UCSD-AML1 (cell line): Measurements from ENCODE around the gene SKI.

Experiments used
- DNase-seq: peaks from one replicate; lab custom pipeline; 2025; ENCODE audit not compliant: unreplicated experiment; lab: John Stamatoyannopoulos, UW

The SKI gene

GRCh38 chr1:2348346-2349325, 120.5 kb downstream of the SKI start:
- DNase-seq: no peak

GRCh38 chr1:2349806-2350205, 121.7 kb downstream of the SKI start:
- no peak for DNase-seq

GRCh38 chr1:2350501-2350900, 122.4 kb downstream of the SKI start:
- no peak for DNase-seq

DNA sequence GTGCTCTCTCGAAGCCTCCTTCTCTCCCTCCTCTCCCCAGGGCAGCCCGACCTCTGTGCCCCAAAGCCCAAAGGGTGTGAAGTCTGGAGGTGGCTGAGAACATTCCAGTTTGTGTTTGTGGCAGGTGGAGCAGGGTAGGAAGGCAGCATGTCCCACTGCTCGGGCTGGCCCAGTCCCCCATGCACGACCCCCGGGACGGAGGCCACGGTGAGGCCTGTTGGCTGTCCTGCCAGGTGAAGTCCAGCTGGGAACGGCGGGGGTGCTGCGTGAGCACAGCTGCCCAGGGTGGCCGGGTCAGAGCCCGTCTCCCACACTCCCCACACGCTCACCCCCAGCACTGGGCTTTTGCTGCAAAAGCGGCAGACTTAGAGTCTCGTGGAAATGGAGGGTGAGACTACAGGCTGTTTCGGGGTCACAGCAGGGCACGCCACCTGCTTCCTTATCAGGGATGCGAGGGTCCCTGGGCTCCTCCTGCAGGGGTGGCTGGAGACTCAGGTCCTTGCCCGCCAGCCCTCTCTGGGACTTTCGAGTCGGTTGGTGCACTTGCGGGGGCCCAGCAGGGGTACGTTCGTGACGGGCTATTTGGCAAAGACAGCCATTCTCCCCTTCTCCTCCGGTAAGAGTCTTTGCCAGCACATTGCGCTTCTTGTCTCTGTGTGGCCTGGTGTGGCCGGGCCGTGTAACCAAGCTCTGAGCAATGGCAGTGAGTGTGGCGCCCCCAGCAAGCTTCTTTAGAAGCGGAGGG, 123.0 kb downstream of the SKI start:
- DNase-seq: no peak

GRCh38 chr1:2351723-2352122, 123.6 kb downstream of the SKI start:
- DNase-seq: no peak

DNA sequence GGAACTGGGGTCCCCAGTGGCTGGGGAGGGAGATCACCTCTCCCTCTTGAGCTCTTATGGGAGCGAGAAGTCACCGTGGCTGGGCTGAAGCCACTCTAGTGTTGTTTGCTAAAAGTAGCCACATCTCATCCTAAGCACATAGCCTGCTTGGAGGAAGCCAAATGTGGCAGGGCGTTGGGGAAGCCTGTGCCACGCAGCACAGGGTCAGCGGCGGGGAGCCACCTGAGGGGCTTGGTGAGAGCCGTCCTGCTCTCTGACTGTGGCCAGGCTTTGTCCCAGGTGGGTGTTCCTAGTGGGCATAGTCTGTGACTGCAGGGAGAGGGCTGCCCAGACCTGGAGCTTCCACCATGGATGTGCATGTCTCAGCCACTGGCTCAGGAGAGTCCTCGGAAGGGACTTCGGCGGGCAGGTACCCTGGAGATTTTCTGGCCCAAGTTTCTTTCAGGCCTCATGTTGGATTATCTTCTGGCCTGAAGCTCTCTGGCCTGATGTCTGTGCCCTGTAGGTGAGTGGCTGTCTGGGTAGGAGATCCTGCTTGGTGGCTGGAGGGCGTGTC, 124.3 kb downstream of the SKI start:
- no peak for DNase-seq

- DNase-seq: no peak
Measured at GRCh38 chr1:2352897-2353550, 124.9 kb downstream of the SKI start.

DNA sequence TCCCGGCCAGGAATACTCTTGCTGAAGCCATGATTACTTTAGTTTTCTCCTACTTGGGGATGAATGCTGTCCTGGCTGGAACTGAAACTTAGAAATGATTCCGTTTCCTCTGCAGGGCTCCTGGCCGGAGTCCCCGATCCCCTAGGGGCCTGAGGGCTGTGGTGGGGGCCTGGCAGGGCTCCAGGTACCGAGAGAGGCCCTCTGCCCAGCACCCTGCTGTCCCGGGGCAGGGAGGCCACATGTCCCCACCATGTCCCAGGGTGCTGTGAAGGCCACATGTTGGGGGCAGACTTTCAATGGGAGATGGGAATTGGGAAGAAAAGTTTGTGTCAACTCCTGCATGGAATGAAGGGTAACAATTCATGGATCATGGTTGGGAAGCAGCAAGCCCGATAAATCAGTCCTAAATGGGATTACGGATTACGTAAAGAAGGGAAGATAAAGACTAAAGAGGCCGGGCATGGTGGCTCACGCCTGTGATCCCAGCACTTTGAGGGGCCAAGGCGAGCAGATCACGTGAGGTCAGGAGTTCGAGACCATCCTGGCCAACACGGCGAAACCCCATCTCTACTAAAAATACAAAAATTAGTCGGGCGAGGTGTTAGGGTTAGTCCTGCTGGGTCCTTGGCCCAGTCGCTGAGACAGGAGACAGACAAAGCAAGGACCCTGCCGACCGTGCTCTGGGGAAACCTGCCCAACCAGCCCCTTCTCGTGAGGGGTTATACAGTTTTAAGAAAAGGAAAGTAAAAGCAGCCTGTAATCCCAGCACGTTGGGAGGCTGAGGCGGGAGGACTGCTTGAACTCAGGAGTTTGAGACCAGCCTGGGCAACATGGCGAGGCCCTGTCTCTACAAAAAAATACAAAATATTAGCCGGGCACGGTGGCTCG, 125.7 kb downstream of the SKI start:
- DNase-seq: no peak

GRCh38 chr1:2354511-2355372, 126.6 kb downstream of the SKI start:
- no peak for DNase-seq

DNA sequence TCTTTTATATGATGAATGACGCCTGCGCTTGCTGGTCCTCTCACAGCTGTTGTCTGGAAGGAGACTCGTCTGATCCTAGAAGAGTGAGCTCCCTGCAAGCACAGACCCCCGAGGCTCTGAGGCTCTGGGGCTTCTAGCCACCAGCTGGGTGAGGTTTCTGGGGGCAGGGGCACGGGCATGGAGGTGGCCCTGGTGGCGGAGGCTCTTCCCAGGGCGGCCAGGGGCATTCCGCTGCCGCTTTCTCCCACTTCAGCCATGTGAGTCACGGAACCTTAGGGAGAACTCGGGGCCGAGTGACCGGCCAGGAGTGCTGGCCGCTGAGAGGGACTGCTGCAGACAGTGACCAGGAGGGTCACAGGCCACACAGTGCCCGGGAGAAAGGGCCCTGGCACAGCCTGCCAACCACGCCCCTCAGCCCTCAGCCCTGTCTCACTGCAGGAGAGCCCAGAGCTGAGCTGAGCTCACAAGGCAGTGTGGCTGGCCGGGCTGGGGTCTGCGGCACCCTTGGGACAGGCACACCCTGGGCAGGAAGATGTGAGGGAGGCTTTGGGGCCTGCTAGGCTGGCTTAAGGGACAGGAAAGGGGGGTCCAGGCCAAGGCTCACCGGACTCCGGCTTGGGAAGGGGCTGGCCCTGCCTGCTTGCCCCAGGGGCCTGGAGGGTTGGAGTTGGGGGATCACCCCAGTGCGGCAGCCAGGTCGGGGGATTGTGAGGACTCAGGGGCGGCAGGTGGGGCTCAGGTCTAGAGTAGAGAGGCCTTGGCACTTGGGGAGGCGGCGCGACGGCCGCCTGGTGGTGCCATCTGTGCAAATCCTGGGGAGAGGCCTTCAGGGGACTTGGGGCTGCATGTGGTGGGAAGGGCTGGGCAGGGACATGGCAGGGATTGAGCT, 127.5 kb downstream of the SKI start:
- no peak for DNase-seq

GRCh38 chr1:2356401-2356800, 128.3 kb downstream of the SKI start:
- DNase-seq: no peak

- DNase-seq: no peak
Measured at GRCh38 chr1:2356911-2357845, 129.1 kb downstream of the SKI start.

DNA sequence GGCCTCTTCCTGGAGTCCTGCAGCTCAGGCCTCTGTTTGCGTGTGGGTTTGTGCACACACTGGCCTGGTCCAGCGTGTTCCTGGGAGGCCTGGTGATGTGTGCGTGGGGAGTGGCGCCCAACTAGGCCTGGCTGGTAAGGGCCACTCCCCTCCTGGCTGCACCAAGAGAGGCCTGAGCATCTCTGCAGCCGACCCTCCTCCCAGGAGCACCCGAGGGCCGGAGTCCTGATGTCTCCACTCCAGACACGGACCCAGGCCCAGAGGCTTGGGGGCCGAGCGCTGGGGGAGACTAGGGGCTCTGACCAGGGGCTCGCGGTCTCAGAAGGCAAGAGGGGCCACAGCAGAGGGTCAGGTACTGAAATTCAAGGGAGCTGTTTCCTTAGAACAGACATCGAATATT, 130.0 kb downstream of the SKI start:
- DNase-seq: no peak

DNA sequence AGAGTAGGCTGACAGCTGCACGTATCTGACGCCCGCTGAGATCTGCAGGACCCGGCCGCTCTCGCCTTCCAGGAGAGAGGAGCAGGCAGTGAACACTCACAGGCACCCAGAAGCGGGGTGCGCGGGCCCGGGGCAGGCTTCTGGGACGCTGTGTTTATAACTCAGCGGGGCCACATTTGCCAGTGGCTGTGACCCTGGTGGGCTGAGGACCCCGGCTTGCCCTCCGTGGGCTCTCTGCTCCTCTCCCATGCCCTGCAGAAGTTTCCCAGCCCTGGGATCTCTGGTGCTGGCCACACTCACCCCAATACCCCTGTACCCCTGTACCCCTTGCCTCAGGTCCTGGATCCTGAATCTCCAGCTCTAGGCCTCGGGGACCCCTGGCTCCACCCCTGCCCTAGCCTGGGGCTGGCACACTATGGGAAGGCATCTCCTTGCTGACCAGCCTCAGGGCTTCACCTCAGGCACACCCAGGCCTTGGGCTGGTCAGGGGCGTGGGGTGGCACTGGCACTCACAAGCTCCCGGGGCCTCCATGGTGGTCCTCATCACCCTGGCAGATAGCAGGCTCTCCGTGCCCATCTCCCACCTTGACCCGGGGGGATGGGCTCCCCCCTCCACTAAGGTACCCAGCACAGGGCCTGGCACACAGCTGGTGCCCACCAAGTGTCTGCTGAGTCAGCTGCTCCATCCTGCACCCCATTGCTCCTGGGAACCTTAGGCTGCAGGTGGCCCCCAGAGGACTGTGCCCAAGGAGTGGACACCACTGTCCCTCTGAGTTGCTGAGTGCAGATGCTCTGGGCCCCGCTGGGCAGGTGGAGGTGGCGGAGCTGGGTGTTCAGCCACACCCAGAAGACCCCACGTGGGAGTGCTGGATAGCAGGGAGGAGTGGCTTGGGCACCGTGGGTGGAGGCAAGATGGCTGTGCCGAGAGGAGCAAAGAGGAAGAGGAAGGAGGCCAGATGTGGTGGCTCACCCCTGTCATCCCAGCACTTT, 130.8 kb downstream of the SKI start:
- no peak for DNase-seq
